ENCODE data around the gene PCDH9.

PCDH9 gene

GRCh38 chr13:67052550-67053490 lies 177.3 kb downstream of the PCDH9 start:
- Histone ChIP-seq H3K4me3 (ENCODE audit: insufficient read length, low read depth) (no peak overlapping the region), H3K9ac (ENCODE audit: insufficient read length, low read depth) (no peak overlapping the region), H3K4me1 (ENCODE audit: insufficient read depth, insufficient read length) (no peaks in the 10 kb centered on the region), H3K36me3 (ENCODE audit: insufficient read depth, insufficient read length, low read length) (no peaks in the 10 kb centered on the region), H3K27me3 (ENCODE audit: insufficient read depth, insufficient read length) (no peaks in the 10 kb centered on the region), H3K9me3 (ENCODE audit: insufficient read depth, low read length) (no peaks in the 10 kb centered on the region)
- no peak for DNase-seq (ENCODE audit: low read depth, low spot score)
- no peak for TF ChIP-seq SUZ12 (IDR thresholded peaks at IDR 0.05; ENCODE audit: extremely low read depth, insufficient read depth, insufficient read length)
- no peak for TF ChIP-seq ZNF274 (IDR thresholded peaks at IDR 0.05; ENCODE audit: low read depth, low read length)
- no peak for TF ChIP-seq YY1 (IDR thresholded peaks at IDR 0.05; ENCODE audit: insufficient read depth, insufficient read length)

- no peak for TF ChIP-seq ZNF274 (IDR thresholded peaks at IDR 0.05; ENCODE audit: low read depth, low read length)
- no peak for TF ChIP-seq SUZ12 (IDR thresholded peaks at IDR 0.05; ENCODE audit: extremely low read depth, insufficient read depth, insufficient read length)
- TF ChIP-seq YY1 (IDR thresholded peaks at IDR 0.05; ENCODE audit: insufficient read depth, insufficient read length): no peak
- Histone ChIP-seq H3K4me3 (ENCODE audit: insufficient read length, low read depth) (no peak overlapping the region), H3K36me3 (ENCODE audit: insufficient read depth, insufficient read length, low read length) (no peaks in the 10 kb centered on the region), H3K9ac (ENCODE audit: insufficient read length, low read depth) (no peak overlapping the region), H3K27me3 (ENCODE audit: insufficient read depth, insufficient read length) (no peaks in the 10 kb centered on the region), H3K9me3 (ENCODE audit: insufficient read depth, low read length) (no peaks in the 10 kb centered on the region), H3K4me1 (ENCODE audit: insufficient read depth, insufficient read length) (no peaks in the 10 kb centered on the region)
- DNase-seq (ENCODE audit: low read depth, low spot score): no peak
Measured at GRCh38 chr13:67049744-67050143, 180.4 kb downstream of the PCDH9 start.

GRCh38 chr13:67048821-67049150 lies 181.3 kb downstream of the PCDH9 start:
- H3K4me3 ChIP-seq (ENCODE audit: insufficient read length, low read depth): no peak overlapping the region
- H3K4me1 ChIP-seq (ENCODE audit: insufficient read depth, insufficient read length): no peaks in the 10 kb centered on the region
- H3K36me3 ChIP-seq (ENCODE audit: insufficient read depth, insufficient read length, low read length): no peaks in the 10 kb centered on the region
- TF ChIP-seq ZNF274 (IDR thresholded peaks at IDR 0.05; ENCODE audit: low read depth, low read length): no peak
- TF ChIP-seq SUZ12 (IDR thresholded peaks at IDR 0.05; ENCODE audit: extremely low read depth, insufficient read depth, insufficient read length): no peak
- no peak for TF ChIP-seq YY1 (IDR thresholded peaks at IDR 0.05; ENCODE audit: insufficient read depth, insufficient read length)
- no peaks in the 10 kb centered on the region for H3K9me3 ChIP-seq (ENCODE audit: insufficient read depth, low read length)
- DNase-seq (ENCODE audit: low read depth, low spot score): no peak
- H3K27me3 ChIP-seq (ENCODE audit: insufficient read depth, insufficient read length): no peaks in the 10 kb centered on the region
- H3K9ac ChIP-seq (ENCODE audit: insufficient read length, low read depth): no peak overlapping the region

GRCh38 chr13:67048084-67048820 lies 181.9 kb downstream of the PCDH9 start:
- no peaks in the 10 kb centered on the region for H3K4me1 ChIP-seq (ENCODE audit: insufficient read depth, insufficient read length)
- H3K27me3 ChIP-seq (ENCODE audit: insufficient read depth, insufficient read length): no peaks in the 10 kb centered on the region
- TF ChIP-seq YY1 (IDR thresholded peaks at IDR 0.05; ENCODE audit: insufficient read depth, insufficient read length): no peak
- TF ChIP-seq SUZ12 (IDR thresholded peaks at IDR 0.05; ENCODE audit: extremely low read depth, insufficient read depth, insufficient read length): no peak
- no peak for TF ChIP-seq ZNF274 (IDR thresholded peaks at IDR 0.05; ENCODE audit: low read depth, low read length)
- H3K4me3 ChIP-seq (ENCODE audit: insufficient read length, low read depth): no peak overlapping the region
- H3K9ac ChIP-seq (ENCODE audit: insufficient read length, low read depth): no peak overlapping the region
- no peak for DNase-seq (ENCODE audit: low read depth, low spot score)
- no peaks in the 10 kb centered on the region for H3K36me3 ChIP-seq (ENCODE audit: insufficient read depth, insufficient read length, low read length)
- no peaks in the 10 kb centered on the region for H3K9me3 ChIP-seq (ENCODE audit: insufficient read depth, low read length)

GRCh38 chr13:67045357-67045756 lies 184.8 kb downstream of the PCDH9 start:
- no peak for DNase-seq (ENCODE audit: low read depth, low spot score)
- Histone ChIP-seq H3K27me3 (ENCODE audit: insufficient read depth, insufficient read length) (no peaks in the 10 kb centered on the region), H3K4me1 (ENCODE audit: insufficient read depth, insufficient read length) (no peaks in the 10 kb centered on the region), H3K9me3 (ENCODE audit: insufficient read depth, low read length) (no peaks in the 10 kb centered on the region), H3K4me3 (ENCODE audit: insufficient read length, low read depth) (no peak overlapping the region), H3K36me3 (ENCODE audit: insufficient read depth, insufficient read length, low read length) (no peaks in the 10 kb centered on the region), H3K9ac (ENCODE audit: insufficient read length, low read depth) (no peak overlapping the region)
- TF ChIP-seq SUZ12 (IDR thresholded peaks at IDR 0.05; ENCODE audit: extremely low read depth, insufficient read depth, insufficient read length) (no peak), ZNF274 (IDR thresholded peaks at IDR 0.05; ENCODE audit: low read depth, low read length) (no peak), YY1 (IDR thresholded peaks at IDR 0.05; ENCODE audit: insufficient read depth, insufficient read length) (no peak)

GRCh38 chr13:67043901-67044300 lies 186.2 kb downstream of the PCDH9 start:
- H3K9me3 ChIP-seq (ENCODE audit: insufficient read depth, low read length): no peaks in the 10 kb centered on the region
- H3K27me3 ChIP-seq (ENCODE audit: insufficient read depth, insufficient read length): no peaks in the 10 kb centered on the region
- H3K36me3 ChIP-seq (ENCODE audit: insufficient read depth, insufficient read length, low read length): no peaks in the 10 kb centered on the region
- H3K9ac ChIP-seq (ENCODE audit: insufficient read length, low read depth): no peak overlapping the region
- H3K4me3 ChIP-seq (ENCODE audit: insufficient read length, low read depth): no peak overlapping the region
- TF ChIP-seq ZNF274 (IDR thresholded peaks at IDR 0.05; ENCODE audit: low read depth, low read length) (no peak), SUZ12 (IDR thresholded peaks at IDR 0.05; ENCODE audit: extremely low read depth, insufficient read depth, insufficient read length) (no peak)
- H3K4me1 ChIP-seq (ENCODE audit: insufficient read depth, insufficient read length): no peaks in the 10 kb centered on the region
- no peak for DNase-seq (ENCODE audit: low read depth, low spot score)

GRCh38 chr13:67042556-67042955 lies 187.6 kb downstream of the PCDH9 start:
- no peak overlapping the region for H3K4me3 ChIP-seq (ENCODE audit: insufficient read length, low read depth)
- H3K4me1 ChIP-seq (ENCODE audit: insufficient read depth, insufficient read length): no peaks in the 10 kb centered on the region
- H3K9me3 ChIP-seq (ENCODE audit: insufficient read depth, low read length): no peaks in the 10 kb centered on the region
- H3K36me3 ChIP-seq (ENCODE audit: insufficient read depth, insufficient read length, low read length): no peaks in the 10 kb centered on the region
- no peak for TF ChIP-seq YY1 (IDR thresholded peaks at IDR 0.05; ENCODE audit: insufficient read depth, insufficient read length)
- no peak for TF ChIP-seq SUZ12 (IDR thresholded peaks at IDR 0.05; ENCODE audit: extremely low read depth, insufficient read depth, insufficient read length)
- no peak for TF ChIP-seq ZNF274 (IDR thresholded peaks at IDR 0.05; ENCODE audit: low read depth, low read length)
- H3K9ac ChIP-seq (ENCODE audit: insufficient read length, low read depth): no peak overlapping the region
- H3K27me3 ChIP-seq (ENCODE audit: insufficient read depth, insufficient read length): no peaks in the 10 kb centered on the region
- DNase-seq (ENCODE audit: low read depth, low spot score): no peak

Data from NT2/D1 (cell line).